Uterus (tissue), 2 donors: Measurements from ENCODE around the gene RUFY3.

Source experiments
- POLR2A ChIP-seq, 2 donors: fragments of 450-650 bp; IDR thresholded peaks; one replicate each; pipeline ENCODE4 v1.6.1; 2016; ENCODE audit warnings: antibody characterized with exemption in 2 of 2, mild to moderate bottlenecking in 1 of 2, moderate library complexity in 1 of 2
- TF ChIP-seq, protein P1 (sequence below), 4 experiments: fragments of 200-600 bp in 2 of 4; fragments of 450-650 bp in 2 of 4; sonication (generic) in 2 of 4; IDR thresholded peaks; one replicate each; pipeline ENCODE4 v1.5.1; 2016 to 2019; ENCODE audit warnings: antibody characterized with exemption in 4 of 4, mild to moderate bottlenecking in 2 of 4, moderate library complexity in 1 of 4

DNA sequence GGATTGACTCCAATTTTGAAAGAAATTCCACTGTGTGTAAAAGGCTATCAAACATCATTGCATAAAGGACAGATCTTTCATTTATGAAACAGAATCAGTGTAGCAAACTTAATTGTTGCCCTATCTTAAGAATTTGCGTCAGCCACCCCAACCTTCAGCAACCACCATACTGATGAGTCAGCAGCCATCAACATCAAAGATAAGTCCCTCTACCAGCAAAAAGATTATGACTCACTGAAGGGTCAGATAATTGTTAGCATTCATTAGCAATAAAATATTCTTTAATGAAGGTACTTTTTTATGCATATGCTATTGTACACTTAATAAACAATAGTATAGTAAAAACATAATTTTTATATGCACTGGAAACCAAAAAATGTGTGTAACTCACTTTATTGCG is 133.7 kb downstream of the RUFY3 start:
- no peak for TF ChIP-seq POLR2A (IDR thresholded peaks at IDR 0.05)
- TF ChIP-seq, protein P1, sequence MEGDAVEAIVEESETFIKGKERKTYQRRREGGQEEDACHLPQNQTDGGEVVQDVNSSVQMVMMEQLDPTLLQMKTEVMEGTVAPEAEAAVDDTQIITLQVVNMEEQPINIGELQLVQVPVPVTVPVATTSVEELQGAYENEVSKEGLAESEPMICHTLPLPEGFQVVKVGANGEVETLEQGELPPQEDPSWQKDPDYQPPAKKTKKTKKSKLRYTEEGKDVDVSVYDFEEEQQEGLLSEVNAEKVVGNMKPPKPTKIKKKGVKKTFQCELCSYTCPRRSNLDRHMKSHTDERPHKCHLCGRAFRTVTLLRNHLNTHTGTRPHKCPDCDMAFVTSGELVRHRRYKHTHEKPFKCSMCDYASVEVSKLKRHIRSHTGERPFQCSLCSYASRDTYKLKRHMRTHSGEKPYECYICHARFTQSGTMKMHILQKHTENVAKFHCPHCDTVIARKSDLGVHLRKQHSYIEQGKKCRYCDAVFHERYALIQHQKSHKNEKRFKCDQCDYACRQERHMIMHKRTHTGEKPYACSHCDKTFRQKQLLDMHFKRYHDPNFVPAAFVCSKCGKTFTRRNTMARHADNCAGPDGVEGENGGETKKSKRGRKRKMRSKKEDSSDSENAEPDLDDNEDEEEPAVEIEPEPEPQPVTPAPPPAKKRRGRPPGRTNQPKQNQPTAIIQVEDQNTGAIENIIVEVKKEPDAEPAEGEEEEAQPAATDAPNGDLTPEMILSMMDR (IDR thresholded peaks at IDR 0.05): no peak
